IPS DF 4.7 (cell line): Measurements from ENCODE around the gene MYBPH.
A peak's percentile ranks its signal among the peaks of the same experiment; 100 is the strongest.

Experiments
- DNase-seq: peaks from one replicate; pipeline ENCODE4 v3.0.0-alpha.2; 2013; ENCODE audit warnings: low spot score; ENCODE audit errors: extremely low read depth

MYBPH gene

GRCh38 chr1:203178821-203179666 is 3.4 kb upstream of the MYBPH start:
- DNase-seq = no peak

- DNase-seq = no peak
These were observed 2.5 kb upstream of the MYBPH start for GRCh38 chr1:203178083-203178482.

- no peak for DNase-seq
These were observed 1.9 kb upstream of the MYBPH start for GRCh38 chr1:203177470-203178039.

GRCh38 chr1:203177036-203177405 is 1.4 kb upstream of the MYBPH start:
- no peak for DNase-seq

- no peak for DNase-seq
These were observed 828 bp upstream of the MYBPH start for GRCh38 chr1:203176273-203177035.

GRCh38 chr1:203175827-203176241 is 208 bp upstream of the MYBPH start:
- no peak for DNase-seq

- no peak for DNase-seq
These were observed 1.2 kb downstream of the MYBPH start for GRCh38 chr1:203174324-203174985.

GRCh38 chr1:203173566-203173965 is 2.1 kb downstream of the MYBPH start:
- no peak for DNase-seq

- DNase-seq = no peak
These were observed 2.5 kb downstream of the MYBPH start for GRCh38 chr1:203173011-203173555.

- DNase-seq = peak; percentile 49
These were observed 3.2 kb downstream of the MYBPH start for GRCh38 chr1:203172184-203173010.

GRCh38 chr1:203171341-203172183 is 4.1 kb downstream of the MYBPH start:
- no peak for DNase-seq

- DNase-seq = no peak
These were observed 4.8 kb downstream of the MYBPH start for GRCh38 chr1:203170625-203171330.

GRCh38 chr1:203169770-203170520 is 5.7 kb downstream of the MYBPH start:
- DNase-seq = no peak

GRCh38 chr1:203168991-203169390 is 6.6 kb downstream of the MYBPH start:
- no peak for DNase-seq

GRCh38 chr1:203168256-203168786 is 7.3 kb downstream of the MYBPH start:
- no peak for DNase-seq

GRCh38 chr1:203167913-203168200 is 7.8 kb downstream of the MYBPH start:
- DNase-seq = no peak

- no peak for DNase-seq
These were observed 8.4 kb downstream of the MYBPH start for GRCh38 chr1:203167026-203167912.
